Activated CD8-positive, alpha-beta memory T cell treated with anti-CD3 and anti-CD28 coated beads for 24 hours (primary cell): ENCODE results near the gene GPR65.

ENCODE experiments used
- DNase-seq: peaks from one replicate; pipeline ENCODE4 v3.0.0-alpha.2; 2020

Gene GPR65, protein sequence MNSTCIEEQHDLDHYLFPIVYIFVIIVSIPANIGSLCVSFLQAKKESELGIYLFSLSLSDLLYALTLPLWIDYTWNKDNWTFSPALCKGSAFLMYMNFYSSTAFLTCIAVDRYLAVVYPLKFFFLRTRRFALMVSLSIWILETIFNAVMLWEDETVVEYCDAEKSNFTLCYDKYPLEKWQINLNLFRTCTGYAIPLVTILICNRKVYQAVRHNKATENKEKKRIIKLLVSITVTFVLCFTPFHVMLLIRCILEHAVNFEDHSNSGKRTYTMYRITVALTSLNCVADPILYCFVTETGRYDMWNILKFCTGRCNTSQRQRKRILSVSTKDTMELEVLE

GRCh38 chr14:88005050-88005481, at the start of gene GPR65:
GPR65 (plus strand) TSS chr14:88005135; CDS start chr14:88010848, 5,713 bp downstream.
- DNase-seq = no peak

DNA sequence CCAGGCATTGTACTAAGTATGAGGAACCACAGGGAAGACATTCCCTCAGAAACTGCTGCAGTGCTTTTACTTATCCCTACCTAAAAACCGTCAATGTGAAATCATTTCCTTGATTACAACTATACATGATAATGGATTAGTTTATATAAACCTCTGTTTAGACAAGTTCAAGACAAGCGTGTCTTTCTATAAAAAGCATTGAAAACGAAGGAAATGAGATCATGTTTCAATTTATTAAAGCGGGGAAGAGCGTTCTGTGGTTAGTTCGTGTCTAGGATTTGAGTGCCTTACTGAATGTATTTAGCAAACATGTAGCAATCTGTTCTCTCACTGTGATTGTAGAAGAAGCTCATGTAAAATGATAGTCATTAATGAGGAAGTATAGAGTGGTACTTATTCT, 49.4 kb upstream of the GPR65 start:
- DNase-seq = no peak

DNA sequence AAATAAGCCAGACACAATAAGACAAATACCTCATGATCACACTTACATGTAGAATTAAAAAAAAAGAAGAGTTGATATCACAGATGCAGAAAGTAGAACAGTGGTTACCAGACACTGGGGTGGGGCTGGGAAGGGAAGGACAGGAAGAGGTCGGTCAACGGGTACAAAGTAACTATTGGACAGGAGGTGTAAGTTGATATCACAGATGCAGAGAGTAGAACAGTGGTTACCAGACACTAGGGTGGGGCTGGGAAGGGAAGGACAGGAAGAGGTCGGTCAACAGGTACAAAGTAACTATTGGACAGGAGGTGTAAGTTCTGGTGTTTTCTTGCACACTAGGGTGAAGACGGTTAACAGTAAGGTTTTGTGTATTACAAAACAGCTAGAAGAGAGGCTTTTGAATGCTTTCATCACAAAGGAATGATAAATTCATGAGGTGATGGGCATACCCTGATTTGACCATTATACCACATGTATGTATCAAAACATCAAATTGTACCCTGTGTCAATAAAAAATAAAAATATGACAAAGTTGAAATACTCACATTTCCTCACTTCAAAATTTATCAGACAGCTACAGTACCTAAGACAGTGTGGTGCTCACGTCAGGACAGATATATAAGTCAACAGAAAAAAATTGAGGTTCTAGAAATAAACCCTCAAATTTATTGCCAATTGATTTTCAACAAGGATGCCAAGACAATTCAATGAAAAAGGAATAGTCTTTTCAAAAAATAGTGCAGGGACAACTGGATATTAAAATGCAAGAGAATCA, 44.7 kb upstream of the GPR65 start:
- no peak for DNase-seq

- DNase-seq = no peak
These were observed 43.7 kb upstream of the GPR65 start for GRCh38 chr14:87961246-87961645.

DNA sequence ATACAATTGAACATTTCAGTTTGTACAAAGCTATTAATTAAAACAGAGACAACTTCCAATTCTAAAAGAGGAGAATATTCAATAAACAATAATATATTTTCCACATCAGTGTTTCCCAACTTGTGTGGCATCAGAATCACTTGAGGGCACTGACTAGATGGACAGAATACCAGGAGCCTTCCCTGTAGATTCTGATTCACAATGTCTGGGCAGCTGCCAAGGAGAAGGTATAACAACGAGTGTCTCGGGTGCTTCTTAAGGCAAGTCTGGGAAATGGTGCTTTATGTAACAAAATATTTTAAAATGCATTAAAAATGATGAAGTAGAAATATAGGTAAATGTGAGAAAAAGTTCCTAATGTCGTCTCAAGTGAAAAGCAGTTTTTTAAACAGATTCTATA, 38.1 kb upstream of the GPR65 start:
- no peak for DNase-seq

GRCh38 chr14:87967496-87967895, 37.4 kb upstream of the GPR65 start:
- DNase-seq = no peak

GRCh38 chr14:87971010-87971409, 33.9 kb upstream of the GPR65 start:
- DNase-seq = no peak

GRCh38 chr14:87975636-87976035, 29.3 kb upstream of the GPR65 start:
- DNase-seq = no peak

DNA sequence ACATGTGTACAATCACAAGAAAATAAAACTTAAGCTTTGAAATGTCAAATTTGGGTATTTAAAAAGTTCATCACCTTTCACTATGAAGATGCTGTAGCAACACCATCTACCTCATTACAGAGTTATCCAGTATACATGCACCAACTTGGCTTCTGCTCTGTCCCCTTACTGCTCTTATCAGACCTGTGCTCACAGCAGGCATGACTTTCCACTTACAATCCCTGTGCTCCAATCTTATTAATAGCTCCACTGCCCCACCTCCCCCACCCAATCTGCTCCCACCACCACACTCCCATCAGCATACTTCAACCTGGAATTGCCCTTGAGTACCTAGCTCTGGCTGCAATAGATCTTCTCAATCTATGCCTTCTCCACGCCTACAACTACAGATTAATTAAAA, 25.2 kb upstream of the GPR65 start:
- DNase-seq = no peak

GRCh38 chr14:87989221-87989955, 15.5 kb upstream of the GPR65 start:
- no peak for DNase-seq

DNA sequence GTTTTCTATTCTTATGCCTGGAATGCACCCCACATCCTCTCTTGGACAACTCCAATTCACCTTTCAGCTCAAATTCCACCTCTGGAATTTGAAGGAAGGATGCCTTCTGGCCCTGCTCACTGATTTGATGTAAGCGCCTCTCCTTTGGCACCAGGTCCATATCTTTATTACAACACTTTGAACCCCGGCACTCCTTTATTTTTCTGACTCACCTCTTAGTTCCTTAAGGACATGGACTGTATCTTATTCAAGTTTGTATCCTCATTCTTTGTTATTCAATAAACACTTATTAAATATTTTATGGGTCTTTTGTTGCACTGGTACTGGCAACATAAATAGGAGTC, 15.0 kb upstream of the GPR65 start:
- no peak for DNase-seq

- no peak for DNase-seq
These were observed 14.3 kb upstream of the GPR65 start for GRCh38 chr14:87990682-87991081.

- no peak for DNase-seq
These were observed 12.6 kb upstream of the GPR65 start for GRCh38 chr14:87992346-87992717.

DNA sequence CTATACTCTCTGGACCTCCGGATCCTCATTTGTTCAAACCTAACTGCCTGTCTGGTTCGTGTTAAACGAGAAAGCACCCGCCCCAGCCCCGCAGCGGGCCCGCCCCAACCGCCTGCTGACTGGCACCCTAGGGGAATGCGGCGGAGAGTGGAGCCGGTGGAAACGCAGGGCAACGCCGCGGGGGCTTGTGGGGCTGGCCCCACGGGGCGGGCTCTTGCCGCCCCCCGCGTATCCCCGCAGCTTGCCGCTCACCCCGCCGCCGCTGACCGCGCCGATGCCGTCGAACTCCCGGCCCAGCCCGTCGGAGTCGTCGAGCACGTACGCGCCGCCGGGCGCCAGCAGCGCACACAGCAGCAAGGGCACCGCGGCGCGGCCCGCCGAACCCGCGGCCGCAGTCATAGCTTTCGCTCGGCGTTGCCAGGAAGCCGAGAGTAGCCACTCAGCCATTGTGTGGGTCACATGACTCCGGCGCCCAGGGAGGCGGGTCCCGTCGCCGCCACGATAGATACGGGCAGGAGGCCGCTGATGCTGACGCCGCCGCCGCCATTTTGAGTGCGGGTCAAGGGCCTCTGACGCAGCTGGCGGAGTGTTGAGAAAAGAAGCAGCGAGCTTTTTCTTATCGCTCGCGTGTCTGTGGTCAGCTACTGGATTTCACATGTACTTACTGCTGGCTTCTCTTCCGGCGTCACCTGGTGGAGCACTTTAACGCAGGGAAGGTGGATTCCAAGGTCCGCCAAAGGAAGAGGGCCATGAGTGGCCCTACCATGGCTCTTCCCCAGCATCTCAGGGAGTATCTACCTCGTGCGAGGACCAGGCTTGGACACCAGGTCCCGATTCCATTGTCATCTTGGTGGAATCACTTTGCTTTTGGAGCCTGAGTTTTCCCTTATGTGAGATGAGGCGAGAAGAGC, 12.0 kb upstream of the GPR65 start, which contains the start of gene GALC:
Gene GALC, minus strand, starts transcription at position 465 of the 911 bp plus-strand sequence. Its CDS starts 18 bp downstream, at position 447.
- peak; percentile 98 for DNase-seq

DNA sequence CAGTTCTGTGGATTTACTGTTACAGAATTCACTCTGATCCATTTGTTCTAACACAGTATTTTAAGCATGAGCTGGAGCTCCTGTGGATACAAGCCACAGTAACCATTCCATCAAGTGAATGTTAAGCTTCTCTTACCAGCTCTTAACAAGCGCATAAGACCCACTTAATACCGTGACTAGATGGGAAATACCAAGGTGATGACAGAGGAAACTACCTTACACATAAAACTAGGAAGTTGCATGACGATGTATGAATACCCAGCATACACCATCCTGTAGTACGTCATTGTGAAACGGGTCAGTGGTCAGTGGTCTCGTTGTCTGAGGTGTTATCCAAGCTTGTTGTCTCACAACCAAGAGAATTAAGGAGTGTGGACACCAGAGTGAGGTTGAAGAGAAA, 10.0 kb upstream of the GPR65 start:
- DNase-seq = no peak

- no peak for DNase-seq
These were observed 9.2 kb upstream of the GPR65 start for GRCh38 chr14:87995500-87996290.

- no peak for DNase-seq
These were observed 8.7 kb upstream of the GPR65 start for GRCh38 chr14:87996291-87996592.

- DNase-seq = no peak
These were observed 6.5 kb upstream of the GPR65 start for GRCh38 chr14:87998482-87998881.

- DNase-seq = no peak
These were observed 5.7 kb upstream of the GPR65 start for GRCh38 chr14:87999277-87999676.

DNA sequence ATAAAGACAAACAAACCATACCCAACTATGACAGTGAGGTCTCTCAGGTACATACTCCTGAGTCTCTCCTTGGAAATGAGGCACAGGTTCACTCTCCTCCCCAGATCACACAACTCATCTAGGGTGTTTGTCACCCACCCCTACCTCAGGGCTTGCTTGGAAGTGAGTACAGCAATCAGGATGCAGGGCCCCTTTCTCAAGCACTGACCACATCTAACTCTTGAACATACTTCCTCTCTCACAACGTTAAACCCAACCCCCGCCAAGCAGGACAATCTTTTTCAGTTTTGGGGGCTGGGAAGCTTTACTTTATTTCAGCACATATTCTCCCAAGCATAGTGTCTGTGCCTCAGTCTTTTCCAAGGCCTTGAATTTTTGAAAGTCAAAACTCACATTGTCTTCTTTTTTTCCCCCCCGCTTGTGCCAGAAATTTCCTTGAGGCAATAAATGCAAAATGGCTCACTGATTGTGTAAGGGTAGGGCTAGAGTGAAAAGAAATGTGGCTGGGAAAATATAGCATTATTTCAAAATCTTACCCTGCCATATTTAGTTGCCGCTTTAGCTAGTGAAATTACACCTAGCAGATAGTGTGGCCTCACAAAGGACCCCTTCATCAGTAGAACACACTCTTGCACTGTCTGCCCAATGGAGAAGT, 2.4 kb upstream of the GPR65 start:
- no peak for DNase-seq

DNA sequence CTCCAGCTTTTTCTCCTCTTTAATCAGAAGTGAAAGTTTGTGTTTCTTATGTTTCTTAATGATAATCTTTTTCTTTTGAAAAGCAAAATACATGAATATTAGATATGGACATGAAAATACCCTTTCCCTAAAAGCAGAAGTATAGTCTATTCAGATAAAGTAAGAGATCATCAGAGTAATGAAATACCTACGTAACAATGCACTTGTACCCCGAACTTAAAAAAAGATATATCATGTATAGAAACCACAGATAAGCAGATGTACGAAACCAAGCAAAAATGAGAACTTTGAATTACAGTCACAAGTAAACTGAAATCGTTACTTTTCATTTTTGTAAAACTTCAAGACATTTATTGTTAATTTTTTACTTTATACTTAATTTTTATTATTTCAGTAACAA, 1.5 kb upstream of the GPR65 start:
- no peak for DNase-seq
